NT2/D1 (cell line): Measurements from ENCODE around the gene LRRC27.

Source experiments
- SUZ12 ChIP-seq: IDR thresholded peaks from 2 replicates; pipeline ENCODE4 v1.6.1; 2011; ENCODE audit not compliant: insufficient read length, insufficient read depth; ENCODE audit errors: extremely low read depth
- YY1 ChIP-seq: IDR thresholded peaks from 2 replicates; pipeline ENCODE4 v1.6.1; 2011; ENCODE audit not compliant: insufficient read length, insufficient read depth
- ZNF274 ChIP-seq: IDR thresholded peaks from 2 replicates; pipeline ENCODE4 v1.6.1; 2011; ENCODE audit warnings: mild to moderate bottlenecking, low read depth, low read length

DNA sequence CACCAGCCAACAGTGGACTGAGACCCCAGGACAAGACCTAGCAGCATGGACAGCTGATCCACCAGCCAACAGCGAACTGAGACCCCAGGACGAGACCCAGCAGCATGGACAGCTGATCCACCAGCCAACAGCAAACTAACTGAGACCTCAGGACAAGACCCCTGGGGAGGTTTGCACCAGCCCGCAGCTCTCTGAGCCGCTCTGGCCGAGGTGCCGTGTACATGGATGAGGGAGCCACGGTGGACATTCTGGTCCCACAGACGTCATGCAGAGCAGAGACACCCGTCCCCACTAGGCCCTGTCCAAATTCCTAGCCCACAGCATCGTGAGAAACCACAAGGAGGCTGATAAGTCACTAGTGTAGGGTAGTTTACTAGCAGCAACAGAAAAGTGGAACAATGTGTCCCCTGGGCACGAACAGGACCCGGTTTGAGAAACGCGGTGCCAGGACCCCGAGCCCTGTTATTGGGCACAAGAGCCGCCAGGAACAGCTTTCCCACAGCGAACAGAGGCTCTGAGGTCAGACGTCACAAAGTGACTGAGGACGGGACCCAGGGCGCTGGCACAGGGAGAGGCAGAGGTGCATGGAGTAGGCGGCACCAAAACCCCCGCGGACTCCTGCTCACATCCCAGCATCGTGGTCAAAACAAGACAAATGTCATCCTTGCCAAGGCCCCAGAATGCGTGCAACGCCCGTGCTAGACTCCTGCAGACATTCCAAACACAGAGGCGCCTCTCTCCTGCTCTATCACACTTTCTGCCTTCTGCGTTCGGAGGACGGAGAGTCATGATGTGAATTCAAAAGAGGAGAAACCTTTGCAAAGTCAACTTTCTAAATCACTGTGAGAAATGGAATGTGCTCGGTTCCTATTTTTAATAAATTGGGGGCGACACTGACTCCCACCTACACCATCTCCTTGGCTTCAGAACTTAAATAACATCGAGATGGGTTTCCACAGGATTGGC lies 32.3 kb upstream of the LRRC27 start:
- no peak for TF ChIP-seq ZNF274
- no peak for TF ChIP-seq YY1
- no peak for TF ChIP-seq SUZ12
